GM18909 (cell line): ENCODE measurements around the gene POLR3G.

ENCODE experiments used
- ATAC-seq: cut with Tn5 transposase; IDR thresholded peaks from one replicate; pipeline ENCODE4 v1.9.1; 2021; ENCODE audit warnings: mild to moderate bottlenecking; ENCODE audit not compliant: unreplicated experiment, poor library complexity

Gene POLR3G

GRCh38 chr5:90549223-90549622 is 74.6 kb downstream of the POLR3G start:
- ATAC-seq = no peak

GRCh38 chr5:90549729-90550275 is 75.1 kb downstream of the POLR3G start:
- ATAC-seq = no peak

GRCh38 chr5:90550963-90551362 is 76.3 kb downstream of the POLR3G start:
- ATAC-seq = no peak

GRCh38 chr5:90551376-90551775 is 76.7 kb downstream of the POLR3G start:
- ATAC-seq = no peak

GRCh38 chr5:90553711-90554110 is 79.0 kb downstream of the POLR3G start:
- ATAC-seq = no peak

GRCh38 chr5:90554358-90555006 is 79.8 kb downstream of the POLR3G start:
- ATAC-seq = no peak

GRCh38 chr5:90555666-90556065 is 81.0 kb downstream of the POLR3G start:
- no peak for ATAC-seq

- no peak for ATAC-seq
These were observed 82.7 kb downstream of the POLR3G start for GRCh38 chr5:90557391-90557790.

- ATAC-seq = no peak
These were observed 83.2 kb downstream of the POLR3G start for GRCh38 chr5:90557871-90558270.

GRCh38 chr5:90558344-90559192 is 83.9 kb downstream of the POLR3G start, which contains the start of gene ADGRV1:
Gene ADGRV1 (plus strand): TSS chr5:90558797. CDS start chr5:90558896, 99 bp downstream.
- ATAC-seq = peak; percentile 50

GRCh38 chr5:90560771-90561170 is 86.1 kb downstream of the POLR3G start:
- no peak for ATAC-seq

GRCh38 chr5:90561766-90562165 is 87.1 kb downstream of the POLR3G start:
- ATAC-seq = no peak

GRCh38 chr5:90562341-90562740 is 87.7 kb downstream of the POLR3G start:
- no peak for ATAC-seq

GRCh38 chr5:90563108-90563507 is 88.4 kb downstream of the POLR3G start:
- ATAC-seq = no peak
